Activated naive CD4-positive, alpha-beta T cell (primary cell): ENCODE data around the gene SH3BP5L.

Source experiments
- DNase-seq, 4 experiments: peaks; one replicate each; lab custom pipeline; 2025; lab: John Stamatoyannopoulos, UW

Gene SH3BP5L

GRCh38 chr1:248828845-248829244, 3.1 kb upstream of the SH3BP5L start:
- no peak for DNase-seq

- DNase-seq: no peak
Observed at GRCh38 chr1:248825573-248825908, 174 bp downstream of the SH3BP5L start.

GRCh38 chr1:248825136-248825535, 579 bp downstream of the SH3BP5L start:
- DNase-seq: no peak

GRCh38 chr1:248824701-248825100, 1.0 kb downstream of the SH3BP5L start:
- DNase-seq: no peak

GRCh38 chr1:248824301-248824700, 1.4 kb downstream of the SH3BP5L start:
- no peak for DNase-seq

- DNase-seq: no peak
Observed at GRCh38 chr1:248823517-248824001, 2.2 kb downstream of the SH3BP5L start.

GRCh38 chr1:248822148-248823032, 3.3 kb downstream of the SH3BP5L start:
- no peak for DNase-seq

GRCh38 chr1:248821641-248822040, 4.1 kb downstream of the SH3BP5L start:
- no peak for DNase-seq

- DNase-seq: no peak
Observed at GRCh38 chr1:248821101-248821500, 4.6 kb downstream of the SH3BP5L start.

GRCh38 chr1:248820041-248820585, 5.6 kb downstream of the SH3BP5L start:
- no peak for DNase-seq

GRCh38 chr1:248818505-248819374, 7.0 kb downstream of the SH3BP5L start:
- no peak for DNase-seq

GRCh38 chr1:248817065-248817464, 8.7 kb downstream of the SH3BP5L start:
- no peak for DNase-seq

- DNase-seq: no peak
Observed at GRCh38 chr1:248816042-248816851, 9.5 kb downstream of the SH3BP5L start.

GRCh38 chr1:248815407-248816034, 10.2 kb downstream of the SH3BP5L start:
- DNase-seq: no peak

GRCh38 chr1:248814351-248814750, 11.4 kb downstream of the SH3BP5L start:
- no peak for DNase-seq

GRCh38 chr1:248813546-248813945, 12.2 kb downstream of the SH3BP5L start:
- DNase-seq: no peak

- DNase-seq: no peak
Observed at GRCh38 chr1:248812736-248813425, 12.8 kb downstream of the SH3BP5L start.

- no peak for DNase-seq
Observed at GRCh38 chr1:248811514-248812490, 13.9 kb downstream of the SH3BP5L start.

- DNase-seq: no peak
Observed at GRCh38 chr1:248810727-248811513, 14.8 kb downstream of the SH3BP5L start.
